Measurements from ENCODE around the gene ARID1B. TPM values are rescaled to one million over a fixed set of nuclear protein-coding genes. Genes with fewer than 3 reads are reported as not detected.

Gene ARID1B
- total RNA-seq, 1 experiment from 2014 or later = 86.3 TPM

- intact Hi-C loops (cut with micrococcal nuclease; ENCODE audit: unreplicated experiment) = no loop called here
- Histone ChIP-seq H3K4me3 (ENCODE audit: low read depth, low read length, poor library complexity, severe bottlenecking) (no peak overlapping the region), H3K4me1 (ENCODE audit: insufficient read depth, low read length, poor library complexity, severe bottlenecking) (peaks cover 11% of the 10 kb centered on the region), H3K27ac (ENCODE audit: low read depth, low read length, poor library complexity, severe bottlenecking) (no peak overlapping the region), H3K36me3 (ENCODE audit: insufficient read depth, low read length, poor library complexity, severe bottlenecking) (no peaks in the 10 kb centered on the region), H3K27me3 (replicated peaks; ENCODE audit: insufficient read depth, low read depth, low read length, poor library complexity) (no peaks in the 10 kb centered on the region), H3K9me3 (ENCODE audit: low read depth, low read length, poor library complexity, severe bottlenecking) (no peaks in the 10 kb centered on the region)
- ChIA-PET CTCF (no interaction called here), POLR2A (ENCODE audit: low non-redundant PET) (no interaction called here)
- DNase-seq (ENCODE audit: low spot score) = no peak
- no TSS peak for BruUV-seq (replicated peaks)
- TF ChIP-seq EZH2 (IDR thresholded peaks at IDR 0.05; ENCODE audit: borderline replicate concordance, low read depth, low read length, poor library complexity, severe bottlenecking) = no peak
- TF ChIP-seq CTCF (conservative IDR thresholded peaks at IDR 0.05; ENCODE audit: low read depth, low read length) = no peak
Measured at GRCh38 chr6:156916130-156916801, 139.1 kb downstream of the ARID1B start.

- no TSS peak for BruUV-seq (replicated peaks)
- no peak overlapping the region for H3K4me3 ChIP-seq (ENCODE audit: low read depth, low read length, poor library complexity, severe bottlenecking)
- CTCF ChIA-PET = no interaction called here
- no peaks in the 10 kb centered on the region for H3K36me3 ChIP-seq (ENCODE audit: insufficient read depth, low read length, poor library complexity, severe bottlenecking)
- H3K9me3 ChIP-seq (ENCODE audit: low read depth, low read length, poor library complexity, severe bottlenecking) = no peaks in the 10 kb centered on the region
- POLR2A ChIA-PET (ENCODE audit: low non-redundant PET) = no interaction called here
- H3K4me1 ChIP-seq (ENCODE audit: insufficient read depth, low read length, poor library complexity, severe bottlenecking) = peaks cover 11% of the 10 kb centered on the region
- H3K27ac ChIP-seq (ENCODE audit: low read depth, low read length, poor library complexity, severe bottlenecking) = no peak overlapping the region
- no peaks in the 10 kb centered on the region for H3K27me3 ChIP-seq (replicated peaks; ENCODE audit: insufficient read depth, low read depth, low read length, poor library complexity)
- intact Hi-C loops (cut with micrococcal nuclease; ENCODE audit: unreplicated experiment) = no loop called here
- no peak for DNase-seq (ENCODE audit: low spot score)
- TF ChIP-seq CTCF (conservative IDR thresholded peaks at IDR 0.05; ENCODE audit: low read depth, low read length) (no peak), EZH2 (IDR thresholded peaks at IDR 0.05; ENCODE audit: borderline replicate concordance, low read depth, low read length, poor library complexity, severe bottlenecking) (no peak)
Measured at GRCh38 chr6:156917213-156917612, 140.0 kb downstream of the ARID1B start.

GRCh38 chr6:156918647-156919046 is 141.5 kb downstream of the ARID1B start:
- TF ChIP-seq EZH2 (IDR thresholded peaks at IDR 0.05; ENCODE audit: borderline replicate concordance, low read depth, low read length, poor library complexity, severe bottlenecking) = no peak
- TF ChIP-seq CTCF (conservative IDR thresholded peaks at IDR 0.05; ENCODE audit: low read depth, low read length) = no peak
- ChIA-PET CTCF (no interaction called here), POLR2A (ENCODE audit: low non-redundant PET) (no interaction called here)
- H3K27me3 ChIP-seq (replicated peaks; ENCODE audit: insufficient read depth, low read depth, low read length, poor library complexity) = no peaks in the 10 kb centered on the region
- no peak overlapping the region for H3K4me3 ChIP-seq (ENCODE audit: low read depth, low read length, poor library complexity, severe bottlenecking)
- no peaks in the 10 kb centered on the region for H3K9me3 ChIP-seq (ENCODE audit: low read depth, low read length, poor library complexity, severe bottlenecking)
- peaks cover 11% of the 10 kb centered on the region for H3K4me1 ChIP-seq (ENCODE audit: insufficient read depth, low read length, poor library complexity, severe bottlenecking)
- intact Hi-C loops (cut with micrococcal nuclease; ENCODE audit: unreplicated experiment) = no loop called here
- H3K36me3 ChIP-seq (ENCODE audit: insufficient read depth, low read length, poor library complexity, severe bottlenecking) = no peaks in the 10 kb centered on the region
- BruUV-seq (replicated peaks) = no TSS peak
- H3K27ac ChIP-seq (ENCODE audit: low read depth, low read length, poor library complexity, severe bottlenecking) = no peak overlapping the region
- DNase-seq (ENCODE audit: low spot score) = no peak
